ENCODE data around the gene TMPRSS12.

Gene TMPRSS12

GRCh38 chr12:50914872-50915484 is 72.3 kb downstream of the TMPRSS12 start:
- no peak overlapping the region for H3K56ac ChIP-seq (ENCODE audit: low read length)
- no peak for DNase-seq
- H3K4me1 ChIP-seq (ENCODE audit: control insufficient read depth, low read depth, low read length), result no peaks in the 10 kb centered on the region
- no peak overlapping the region for H4K5ac ChIP-seq (ENCODE audit: low read length)
- no peak overlapping the region for H2BK5ac ChIP-seq (ENCODE audit: low read length)
- H3K9ac ChIP-seq (ENCODE audit: low read length), result no peak overlapping the region
- H3K79me1 ChIP-seq (ENCODE audit: low read length), result no peaks in the 10 kb centered on the region
- no peak overlapping the region for H2AK5ac ChIP-seq (ENCODE audit: low read length)
- H2BK15ac ChIP-seq (replicated peaks; ENCODE audit: low read depth), result no peak overlapping the region
- no peak overlapping the region for H2BK120ac ChIP-seq (ENCODE audit: low read depth, low read length)
- H3K4me3 ChIP-seq (ENCODE audit: low read length), result no peak overlapping the region
- H3K4me2 ChIP-seq (ENCODE audit: low read length), result no peak overlapping the region
- H3K18ac ChIP-seq (ENCODE audit: low read length), result no peak overlapping the region
- no CpG with 5 or more reads among the region's 6 CpGs for WGBS (ENCODE audit: extremely low coverage, insufficient coverage, low lambda C conversion rate)
- H3K79me2 ChIP-seq (ENCODE audit: control insufficient read depth, insufficient read depth, low read length), result no peaks in the 10 kb centered on the region
- no peak overlapping the region for H3K23ac ChIP-seq (ENCODE audit: low read length)
- no peak overlapping the region for H3K27ac ChIP-seq (ENCODE audit: low read depth, low read length)
- no peaks in the 10 kb centered on the region for H3K27me3 ChIP-seq (ENCODE audit: insufficient read depth, low read length, poor library complexity)
- H4K8ac ChIP-seq (ENCODE audit: low read depth, low read length), result no peak overlapping the region
- H3K4ac ChIP-seq (ENCODE audit: low read depth, low read length), result no peak overlapping the region
- no peaks in the 10 kb centered on the region for H3K36me3 ChIP-seq (ENCODE audit: control insufficient read depth, insufficient read depth, low read length)

GRCh38 chr12:50916292-50916691 is 73.6 kb downstream of the TMPRSS12 start:
- Histone ChIP-seq H3K56ac (ENCODE audit: low read length) (no peak overlapping the region), H2BK5ac (ENCODE audit: low read length) (no peak overlapping the region), H3K27ac (ENCODE audit: low read depth, low read length) (no peak overlapping the region), H3K79me2 (ENCODE audit: control insufficient read depth, insufficient read depth, low read length) (no peaks in the 10 kb centered on the region), H3K18ac (ENCODE audit: low read length) (no peak overlapping the region), H3K79me1 (ENCODE audit: low read length) (no peaks in the 10 kb centered on the region), H3K4me1 (ENCODE audit: control insufficient read depth, low read depth, low read length) (no peaks in the 10 kb centered on the region), H3K36me3 (ENCODE audit: control insufficient read depth, insufficient read depth, low read length) (no peaks in the 10 kb centered on the region), H4K5ac (ENCODE audit: low read length) (no peak overlapping the region), H3K27me3 (ENCODE audit: insufficient read depth, low read length, poor library complexity) (no peaks in the 10 kb centered on the region), H3K4me2 (ENCODE audit: low read length) (no peak overlapping the region), H3K4me3 (ENCODE audit: low read length) (no peak overlapping the region), H4K8ac (ENCODE audit: low read depth, low read length) (no peak overlapping the region), H2AK5ac (ENCODE audit: low read length) (no peak overlapping the region), H3K9ac (ENCODE audit: low read length) (no peak overlapping the region), H3K23ac (ENCODE audit: low read length) (no peak overlapping the region), H2BK120ac (ENCODE audit: low read depth, low read length) (no peak overlapping the region), H3K4ac (ENCODE audit: low read depth, low read length) (no peak overlapping the region), H2BK15ac (replicated peaks; ENCODE audit: low read depth) (no peak overlapping the region)
- no peak for DNase-seq
- no CpG with 5 or more reads among the region's 3 CpGs for WGBS (ENCODE audit: extremely low coverage, insufficient coverage, low lambda C conversion rate)

GRCh38 chr12:50918584-50919316 is 76.0 kb downstream of the TMPRSS12 start:
- Histone ChIP-seq H4K8ac (ENCODE audit: low read depth, low read length) (no peak overlapping the region), H4K5ac (ENCODE audit: low read length) (no peak overlapping the region), H3K79me2 (ENCODE audit: control insufficient read depth, insufficient read depth, low read length) (no peaks in the 10 kb centered on the region), H3K79me1 (ENCODE audit: low read length) (no peaks in the 10 kb centered on the region), H3K27ac (ENCODE audit: low read depth, low read length) (no peak overlapping the region), H3K36me3 (ENCODE audit: control insufficient read depth, insufficient read depth, low read length) (no peaks in the 10 kb centered on the region), H2BK15ac (replicated peaks; ENCODE audit: low read depth) (no peak overlapping the region), H2BK5ac (ENCODE audit: low read length) (no peak overlapping the region), H2BK120ac (ENCODE audit: low read depth, low read length) (no peak overlapping the region), H3K4me3 (ENCODE audit: low read length) (no peak overlapping the region), H3K4me2 (ENCODE audit: low read length) (no peak overlapping the region), H3K9ac (ENCODE audit: low read length) (no peak overlapping the region), H2AK5ac (ENCODE audit: low read length) (no peak overlapping the region), H3K4me1 (ENCODE audit: control insufficient read depth, low read depth, low read length) (no peaks in the 10 kb centered on the region), H3K27me3 (ENCODE audit: insufficient read depth, low read length, poor library complexity) (no peaks in the 10 kb centered on the region), H3K4ac (ENCODE audit: low read depth, low read length) (no peak overlapping the region), H3K18ac (ENCODE audit: low read length) (no peak overlapping the region), H3K23ac (ENCODE audit: low read length) (no peak overlapping the region), H3K56ac (ENCODE audit: low read length) (no peak overlapping the region)
- no CpG with 5 or more reads among the region's 5 CpGs for WGBS (ENCODE audit: extremely low coverage, insufficient coverage, low lambda C conversion rate)
- no peak for DNase-seq

- Histone ChIP-seq H2AK5ac (ENCODE audit: low read length) (no peak overlapping the region), H3K4me2 (ENCODE audit: low read length) (no peak overlapping the region), H3K79me1 (ENCODE audit: low read length) (no peaks in the 10 kb centered on the region), H3K56ac (ENCODE audit: low read length) (peak overlapping the region; percentile 8), H4K5ac (ENCODE audit: low read length) (no peak overlapping the region), H2BK15ac (replicated peaks; ENCODE audit: low read depth) (no peak overlapping the region), H4K8ac (ENCODE audit: low read depth, low read length) (no peak overlapping the region), H2BK5ac (ENCODE audit: low read length) (no peak overlapping the region), H2BK120ac (ENCODE audit: low read depth, low read length) (no peak overlapping the region), H3K4me3 (ENCODE audit: low read length) (no peak overlapping the region), H3K4ac (ENCODE audit: low read depth, low read length) (no peak overlapping the region), H3K27me3 (ENCODE audit: insufficient read depth, low read length, poor library complexity) (no peaks in the 10 kb centered on the region), H3K9ac (ENCODE audit: low read length) (no peak overlapping the region), H3K23ac (ENCODE audit: low read length) (no peak overlapping the region), H3K79me2 (ENCODE audit: control insufficient read depth, insufficient read depth, low read length) (no peaks in the 10 kb centered on the region), H3K4me1 (ENCODE audit: control insufficient read depth, low read depth, low read length) (peaks cover 4% of the 10 kb centered on the region), H3K36me3 (ENCODE audit: control insufficient read depth, insufficient read depth, low read length) (no peaks in the 10 kb centered on the region), H3K18ac (ENCODE audit: low read length) (no peak overlapping the region), H3K27ac (ENCODE audit: low read depth, low read length) (no peak overlapping the region)
- DNase-seq, result peak; percentile 46
- WGBS (ENCODE audit: extremely low coverage, insufficient coverage, low lambda C conversion rate), result no CpG with 5 or more reads among the region's 3 CpGs
Measured at GRCh38 chr12:50922820-50923219, 80.1 kb downstream of the TMPRSS12 start.

GRCh38 chr12:50923361-50924130 is 80.8 kb downstream of the TMPRSS12 start:
- Histone ChIP-seq H2BK15ac (replicated peaks; ENCODE audit: low read depth) (peak overlapping the region; percentile 96), H3K27ac (ENCODE audit: low read depth, low read length) (no peak overlapping the region), H3K36me3 (ENCODE audit: control insufficient read depth, insufficient read depth, low read length) (no peaks in the 10 kb centered on the region), H3K79me2 (ENCODE audit: control insufficient read depth, insufficient read depth, low read length) (no peaks in the 10 kb centered on the region), H3K9ac (ENCODE audit: low read length) (no peak overlapping the region), H3K4me2 (ENCODE audit: low read length) (no peak overlapping the region), H3K56ac (ENCODE audit: low read length) (no peak overlapping the region), H3K4me3 (ENCODE audit: low read length) (no peak overlapping the region), H2AK5ac (ENCODE audit: low read length) (no peak overlapping the region), H3K79me1 (ENCODE audit: low read length) (no peaks in the 10 kb centered on the region), H3K23ac (ENCODE audit: low read length) (no peak overlapping the region), H3K4me1 (ENCODE audit: control insufficient read depth, low read depth, low read length) (peaks cover 4% of the 10 kb centered on the region), H2BK5ac (ENCODE audit: low read length) (no peak overlapping the region), H3K27me3 (ENCODE audit: insufficient read depth, low read length, poor library complexity) (no peaks in the 10 kb centered on the region), H4K5ac (ENCODE audit: low read length) (no peak overlapping the region), H2BK120ac (ENCODE audit: low read depth, low read length) (no peak overlapping the region), H3K4ac (ENCODE audit: low read depth, low read length) (no peak overlapping the region), H4K8ac (ENCODE audit: low read depth, low read length) (no peak overlapping the region), H3K18ac (ENCODE audit: low read length) (peak overlapping the region; percentile 39)
- DNase-seq, result no peak
- WGBS (ENCODE audit: extremely low coverage, insufficient coverage, low lambda C conversion rate), result no CpG with 5 or more reads among the region's 8 CpGs

Measured in mesendoderm (in vitro differentiated cells).